Endothelial cell of umbilical vein (primary cell): ENCODE measurements around the gene SGSH. TPM values are rescaled to one million over a fixed set of nuclear protein-coding genes. Genes with fewer than 3 reads are reported as not detected.

Experiments used
- BruUV-seq: library from RNA; stranded (reverse); fragments of 400-500 nt; replicated peaks from 2 replicates; lab custom pipeline; 2021; lab: Mats Ljungman, UMichigan
- CTCF ChIA-PET: fragments of 300-600, 350-600 bp; sonication (Branson Sonifier 250); formaldehyde crosslinking; loops from one replicate; lab custom pipeline; 2021; ENCODE audit warnings: antibody characterized with exemption, inconsistent platforms; lab: Charles Lee
- POLR2A ChIA-PET: fragments of 300-600, 350-600 bp; sonication (Branson Sonifier 250); formaldehyde crosslinking; loops from one replicate; lab custom pipeline; 2021; ENCODE audit warnings: antibody characterized with exemption, inconsistent platforms; lab: Charles Lee
- DNase-seq: peaks from one replicate; pipeline ENCODE4 v3.0.0-alpha.2; 2011; ENCODE audit warnings: low read depth, low spot score
- FAIRE-seq: peaks from 2 replicates; lab custom pipeline; 2011; peaks lifted over from hg19 to GRCh38; lab: Jason Lieb, UNC
- H2AFZ ChIP-seq: 2 replicates; pipeline ENCODE4 v1.6.0; 2012; ENCODE audit warnings: low read depth, low read length, control low read depth, inconsistent platforms
- H3K27ac ChIP-seq: 2 replicates; pipeline ENCODE4 v1.5.1; 2011; ENCODE audit warnings: low read depth, mild to moderate bottlenecking, control low read depth, low read length, moderate library complexity; ENCODE audit not compliant: insufficient read depth
- H3K27me3 ChIP-seq, 2 experiments: 2 replicates each; pipeline versions ENCODE4 v1.6.0 to v1.6.1; 2011; ENCODE audit warnings: low read length in 2 of 2, mixed read lengths in 1 of 2; ENCODE audit not compliant: control insufficient read depth in 2 of 2, insufficient read depth in 2 of 2
- H3K36me3 ChIP-seq, 2 experiments: 2 replicates in 1 of 2; 3 replicates in 1 of 2; pipeline ENCODE4 v1.5.1; 2011; ENCODE audit warnings: low read length in 2 of 2, mild to moderate bottlenecking in 1 of 2, moderate library complexity in 1 of 2; ENCODE audit not compliant: control insufficient read depth in 2 of 2, insufficient read depth in 2 of 2; ENCODE audit errors: extremely low read depth in 1 of 2
- H3K4me1 ChIP-seq: 3 replicates; pipeline ENCODE4 v1.5.1; 2011; ENCODE audit warnings: mild to moderate bottlenecking, low read length; ENCODE audit not compliant: control insufficient read depth, insufficient read depth; ENCODE audit errors: extremely low read depth
- H3K4me2 ChIP-seq: 2 replicates; pipeline ENCODE4 v1.6.1; 2011; ENCODE audit warnings: low read length, control low read depth, mixed read lengths; ENCODE audit not compliant: insufficient read depth
- H3K4me3 ChIP-seq, 3 experiments: fragments of 200-600 bp in 1 of 3; sonication (generic), shearing (Covaris generic) in 1 of 3; replicated peaks in 1 of 3; 2 replicates each; pipeline ENCODE4 v1.5.1; 2011 to 2016; ENCODE audit warnings: control low read depth in 3 of 3, low read length in 3 of 3, mild to moderate bottlenecking in 2 of 3, inconsistent platforms in 1 of 3, low read depth in 1 of 3, moderate library complexity in 1 of 3; ENCODE audit not compliant: insufficient read depth in 1 of 3
- H3K79me2 ChIP-seq: 2 replicates; pipeline ENCODE4 v1.6.0; 2012; ENCODE audit warnings: low read length, inconsistent platforms; ENCODE audit not compliant: control insufficient read depth, insufficient read depth
- H3K9ac ChIP-seq: replicated peaks from 2 replicates; pipeline ENCODE3; 2011; ENCODE audit warnings: low read length, control low read depth; ENCODE audit not compliant: insufficient read depth; ENCODE audit errors: extremely low read depth
- H3K9me1 ChIP-seq: replicated peaks from 3 replicates; pipeline ENCODE4 v1.6.0; 2011; ENCODE audit warnings: mild to moderate bottlenecking, low read length; ENCODE audit not compliant: control insufficient read depth, insufficient read depth; ENCODE audit errors: extremely low read depth
- H3K9me3 ChIP-seq: replicated peaks from 2 replicates; pipeline ENCODE4 v1.5.1; 2012; ENCODE audit warnings: low read length, inconsistent platforms; ENCODE audit not compliant: control insufficient read depth, insufficient read depth
- H4K20me1 ChIP-seq: replicated peaks from 2 replicates; pipeline ENCODE3; 2011; ENCODE audit warnings: mild to moderate bottlenecking, low read length; ENCODE audit not compliant: control insufficient read depth, insufficient read depth; ENCODE audit errors: extremely low read depth
- EZH2 ChIP-seq: IDR thresholded peaks from 2 replicates; pipeline ENCODE4 v1.6.1; 2012; ENCODE audit warnings: borderline replicate concordance, low read depth, mild to moderate bottlenecking, moderate library complexity, low read length, inconsistent platforms; ENCODE audit not compliant: severe bottlenecking
- FOS ChIP-seq: IDR thresholded peaks from 2 replicates; pipeline ENCODE4 v1.6.1; 2011; ENCODE audit warnings: mild to moderate bottlenecking, low read length, moderate library complexity, borderline replicate concordance; ENCODE audit not compliant: insufficient read depth
- GATA2 ChIP-seq: IDR thresholded peaks from 2 replicates; pipeline ENCODE4 v1.7.0; 2011; ENCODE audit warnings: low read depth, mild to moderate bottlenecking, moderate library complexity, mixed read lengths, low read length; ENCODE audit not compliant: insufficient read length, insufficient read depth
- MYC ChIP-seq: IDR thresholded peaks from one replicate; pipeline ENCODE4 v1.6.1; 2011; ENCODE audit warnings: mild to moderate bottlenecking, low read depth, low read length
- POLR2A ChIP-seq: IDR thresholded peaks from 2 replicates; pipeline ENCODE4 v1.6.1; 2012; ENCODE audit warnings: low read depth, mild to moderate bottlenecking, control low read depth, low read length
- POLR2AphosphoS5 ChIP-seq: IDR thresholded peaks from 2 replicates; pipeline ENCODE4 v1.6.1; 2012; ENCODE audit warnings: low read depth, mild to moderate bottlenecking, control low read depth, low read length, moderate library complexity; ENCODE audit not compliant: insufficient read depth
- dilution Hi-C: fragments of 300-500 bp; cut with MboI; formaldehyde crosslinking; loops from one replicate; pipeline ENCODE4 v1.15.0; 2019; ENCODE audit warnings: low sequenced_read_pairs; ENCODE audit not compliant: extremely low pct_ligation_motif_present
- intact Hi-C: fragments of 100-400 bp; cut with micrococcal nuclease; formaldehyde crosslinking; loops from one replicate; pipeline ENCODE4 v1.10.0; 2022
- polyA plus RNA-seq, 4 experiments: library from polyadenylated mRNA; depleted of rRNA in 3 of 4; stranded (reverse) in 3 of 4; unstranded in 1 of 4; fragments of >200 nt; gene quantifications; 2 replicates each; pipeline versions ENCODE4 v1.2.1 to v1.2.3, GENCODE V29; 2011 to 2012; ENCODE audit warnings: missing spikeins in 1 of 4
- total RNA-seq: library from RNA; stranded (reverse); gene quantifications from 2 replicates; pipeline ENCODE4 v1.2.3, GENCODE V29; 2021
- TF ChIP-seq, protein P1 (sequence below), 2 donors: IDR thresholded peaks; 1 replicate in 1 of 2; 2 replicates in 1 of 2; pipeline ENCODE4 v1.5.1; 2011; ENCODE audit warnings: low read length in 2 of 2, mild to moderate bottlenecking in 2 of 2, moderate library complexity in 2 of 2, control low read depth in 1 of 2, inconsistent platforms in 1 of 2, low read depth in 1 of 2; ENCODE audit not compliant: insufficient read depth in 1 of 2; ENCODE audit errors: extremely low read depth in 1 of 2

The SGSH gene
- total and polyA plus RNA-seq, 2 donors (not counting 3 experiments of a cell fraction or from before 2014, with no cell fraction given), result 81.4 to 217 TPM

GRCh38 chr17:80256034-80256350 lies 35.9 kb upstream of the SGSH start:
- no peak overlapping the region for H3K4me2 ChIP-seq
- no peaks in the 10 kb centered on the region for H3K9me1 ChIP-seq
- TF ChIP-seq FOS, result no peak
- no peak for TF ChIP-seq POLR2A
- TF ChIP-seq MYC, result no peak
- no peak for TF ChIP-seq GATA2
- TF ChIP-seq POLR2AphosphoS5, result no peak
- TF ChIP-seq EZH2, result no peak
- TF ChIP-seq, protein P1, sequence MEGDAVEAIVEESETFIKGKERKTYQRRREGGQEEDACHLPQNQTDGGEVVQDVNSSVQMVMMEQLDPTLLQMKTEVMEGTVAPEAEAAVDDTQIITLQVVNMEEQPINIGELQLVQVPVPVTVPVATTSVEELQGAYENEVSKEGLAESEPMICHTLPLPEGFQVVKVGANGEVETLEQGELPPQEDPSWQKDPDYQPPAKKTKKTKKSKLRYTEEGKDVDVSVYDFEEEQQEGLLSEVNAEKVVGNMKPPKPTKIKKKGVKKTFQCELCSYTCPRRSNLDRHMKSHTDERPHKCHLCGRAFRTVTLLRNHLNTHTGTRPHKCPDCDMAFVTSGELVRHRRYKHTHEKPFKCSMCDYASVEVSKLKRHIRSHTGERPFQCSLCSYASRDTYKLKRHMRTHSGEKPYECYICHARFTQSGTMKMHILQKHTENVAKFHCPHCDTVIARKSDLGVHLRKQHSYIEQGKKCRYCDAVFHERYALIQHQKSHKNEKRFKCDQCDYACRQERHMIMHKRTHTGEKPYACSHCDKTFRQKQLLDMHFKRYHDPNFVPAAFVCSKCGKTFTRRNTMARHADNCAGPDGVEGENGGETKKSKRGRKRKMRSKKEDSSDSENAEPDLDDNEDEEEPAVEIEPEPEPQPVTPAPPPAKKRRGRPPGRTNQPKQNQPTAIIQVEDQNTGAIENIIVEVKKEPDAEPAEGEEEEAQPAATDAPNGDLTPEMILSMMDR (IDR thresholded peaks at IDR 0.05; ENCODE audit: extremely low read depth in 1 of 2, insufficient read depth in 1 of 2, low read depth in 1 of 2, low read length in 2 of 2), result no peak
- dilution Hi-C loops (no loop called here), intact Hi-C loops (no loop called here)
- no peak overlapping the region for H3K9ac ChIP-seq
- POLR2A ChIA-PET, result no interaction called here
- BruUV-seq, result no TSS peak
- no peaks in the 10 kb centered on the region for H4K20me1 ChIP-seq
- H3K4me3 ChIP-seq, result no peak overlapping the region
- H3K79me2 ChIP-seq, result no peaks in the 10 kb centered on the region
- H3K27me3 ChIP-seq, result no peaks in the 10 kb centered on the region
- FAIRE-seq (no peak), DNase-seq (no peak)
- no peak overlapping the region for H2AFZ ChIP-seq
- no peaks in the 10 kb centered on the region for H3K9me3 ChIP-seq
- H3K4me1 ChIP-seq, result peaks cover 22% of the 10 kb centered on the region
- no peak overlapping the region for H3K27ac ChIP-seq
- H3K36me3 ChIP-seq, result peaks cover 0 to 2% of the 10 kb centered on the region in 2 experiments
- CTCF ChIA-PET, result interaction anchor here (1.4 kb wide), 1 partner anchor 22 kb away, joined by 3 read pairs; no protein-coding TSS in a partner anchor
